Activated CD8-positive, alpha-beta T cell treated with anti-CD3 and anti-CD28 coated beads, Interleukin-2, amount 10 ng/mL, durations not matched to agents 7 days and 5 days (primary cell): ENCODE data around the gene ZC3H4. TPM values are rescaled to one million over a fixed set of nuclear protein-coding genes. Genes with fewer than 3 reads are reported as not detected.
A peak's percentile ranks its signal among the peaks of the same experiment; 100 is the strongest.

Experiments used
- ATAC-seq: fragments of 150-1000 bp; cut with Tn5 transposase; one replicate; pipeline ENCODE4 v1.10.0; 2021; ENCODE audit warnings: moderate library complexity
- CTCF ChIA-PET: fragments of 350-600 bp; sonication (Branson Sonifier 250); formaldehyde crosslinking; loops from one replicate; lab custom pipeline; 2021; ENCODE audit warnings: antibody characterized with exemption; lab: Charles Lee
- POLR2A ChIA-PET: fragments of 350-600 bp; sonication (Branson Sonifier 250); formaldehyde crosslinking; loops from one replicate; lab custom pipeline; 2021; ENCODE audit warnings: antibody characterized with exemption; lab: Charles Lee
- DNase-seq: peaks from one replicate; pipeline ENCODE4 v3.0.0-alpha.2; 2020
- H3K27ac Mint-ChIP-seq: one replicate; pipeline ENCODE4 v1.8.0; 2021; ENCODE audit warnings: mild to moderate bottlenecking, mixed read lengths
- H3K27me3 Mint-ChIP-seq: one replicate; pipeline ENCODE4 v1.8.0; 2021; ENCODE audit warnings: low read depth, mixed read lengths
- H3K36me3 Mint-ChIP-seq: one replicate; pipeline ENCODE4 v1.8.0; 2021; ENCODE audit warnings: low read depth, mixed read lengths
- H3K4me1 Mint-ChIP-seq: one replicate; pipeline ENCODE4 v1.8.0; 2021; ENCODE audit warnings: low read depth, mixed read lengths
- H3K4me3 Mint-ChIP-seq: one replicate; pipeline ENCODE4 v1.8.0; 2021; ENCODE audit warnings: mild to moderate bottlenecking, mixed read lengths
- H3K9me3 Mint-ChIP-seq: one replicate; pipeline ENCODE4 v1.8.0; 2022; ENCODE audit warnings: mixed read lengths; ENCODE audit not compliant: insufficient read depth
- total RNA-seq, 2 experiments: library from RNA; stranded (reverse); gene quantifications; one replicate each; pipeline ENCODE4 v1.2.3, GENCODE V29; 2021

ZC3H4 gene
- total RNA-seq = 100 to 1,000 TPM; 102 TPM

DNA sequence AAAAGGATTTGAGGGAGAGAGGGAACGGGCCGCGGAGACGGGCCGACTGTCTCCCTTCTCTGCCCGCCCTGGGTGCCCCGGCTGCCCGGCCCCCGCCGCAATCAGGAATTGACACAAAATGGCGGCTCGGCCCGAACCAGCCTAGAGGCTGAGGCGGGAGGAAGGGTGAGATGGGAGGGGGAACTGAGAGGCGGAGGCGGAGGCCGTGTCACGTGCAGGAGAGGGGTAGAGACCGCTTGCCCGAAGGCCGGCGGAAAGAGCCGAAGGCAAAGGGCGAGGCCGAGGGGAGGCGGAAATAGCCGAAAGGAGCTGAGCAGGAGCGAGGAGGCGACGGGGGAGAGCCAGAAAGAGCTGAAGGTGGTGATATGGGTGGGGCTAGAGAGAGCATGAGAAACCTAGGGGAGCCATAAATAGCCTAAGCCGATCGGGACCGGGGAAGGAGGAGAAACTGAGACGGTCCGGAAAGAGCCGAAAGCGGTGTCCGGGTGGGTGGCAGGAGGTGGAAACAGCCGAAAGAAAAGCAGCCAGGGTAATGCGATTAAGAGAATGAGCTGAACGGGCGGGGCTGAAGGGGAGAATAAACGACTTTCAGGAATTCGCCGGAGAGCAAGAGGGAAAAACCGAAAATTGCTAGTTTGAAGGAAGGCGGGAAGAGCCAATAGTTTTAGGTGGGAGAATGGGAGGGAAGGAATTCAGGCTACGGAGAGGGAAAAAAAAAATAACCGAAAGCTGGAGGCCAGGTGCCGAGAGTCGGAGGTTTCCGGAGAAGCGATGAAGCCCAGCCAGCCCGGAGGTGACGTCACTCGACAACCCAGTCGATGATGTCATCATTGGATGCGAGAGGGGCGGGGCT lies at the start of gene ZC3H4:
Gene ZC3H4 (minus strand): TSS at position 780 of the 853 bp plus-strand sequence. CDS start 1,192 bp downstream, outside the sequence.
- peaks cover 39% of the 10 kb centered on the region for H3K36me3 Mint-ChIP-seq
- H3K4me1 Mint-ChIP-seq = peaks cover 29% of the 10 kb centered on the region
- ATAC-seq = peak; percentile 86
- no peaks in the 10 kb centered on the region for H3K9me3 Mint-ChIP-seq
- H3K27ac Mint-ChIP-seq = peak within 1 kb of the TSS; percentile 100
- ChIA-PET CTCF (interaction anchor here (0.6 to 3.4 kb wide), 20 partner anchors 7 to 256 kb away, joined by 3 to 24 read pairs (median 6); partner anchors contain the start of genes SAE1 and TMEM160), POLR2A (interaction anchor here (0.5 to 10.3 kb wide), 44 partner anchors 9 to 1698 kb away, joined by 3 to 256 read pairs (median 4); partner anchors contain the start of genes ARHGAP35, CCDC9, NAPA and SAE1)
- DNase-seq = peak; percentile 100
- no peaks in the 10 kb centered on the region for H3K27me3 Mint-ChIP-seq
- H3K4me3 Mint-ChIP-seq = peak within 1 kb of the TSS; percentile 95

DNA sequence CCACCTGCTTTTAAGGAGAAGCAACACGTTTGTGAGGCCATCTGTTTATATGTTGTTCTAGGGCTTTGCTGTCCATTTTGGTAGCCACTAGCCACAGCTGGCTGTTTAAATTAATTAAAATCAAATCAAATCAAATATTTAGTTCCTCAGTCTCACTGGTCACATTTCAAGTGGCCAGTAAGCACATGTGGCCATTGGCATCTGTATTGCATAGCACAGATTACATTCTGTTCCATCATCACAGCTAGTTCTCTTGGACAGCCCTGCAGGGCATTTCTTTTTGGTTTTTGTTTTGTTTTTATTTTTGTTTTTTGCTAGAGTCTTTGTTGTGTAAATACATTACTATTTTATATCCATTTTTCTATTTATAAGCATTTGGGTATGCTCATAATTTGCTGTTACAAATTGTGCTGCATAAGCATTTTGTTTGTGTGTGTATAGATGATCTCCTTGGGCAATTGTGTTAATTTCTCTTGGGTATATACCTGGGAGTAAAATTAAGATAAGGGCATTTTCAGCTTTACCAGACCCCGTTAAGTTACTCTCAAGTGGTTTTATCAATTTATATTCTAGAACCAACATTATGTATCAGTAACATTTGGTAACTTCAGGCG lies 48.4 kb upstream of the ZC3H4 start:
- POLR2A ChIA-PET = no interaction called here
- DNase-seq (no peak), ATAC-seq (no peak)
- CTCF ChIA-PET = interaction anchor here (1.0 to 2.5 kb wide), 5 partner anchors 12 to 82 kb away, joined by 3 to 6 read pairs (median 4); no protein-coding TSS in a partner anchor
- H3K27ac Mint-ChIP-seq = no peak overlapping the region
- H3K4me3 Mint-ChIP-seq = no peak overlapping the region
- H3K27me3 Mint-ChIP-seq = no peaks in the 10 kb centered on the region
- no peaks in the 10 kb centered on the region for H3K9me3 Mint-ChIP-seq
- peaks cover 59% of the 10 kb centered on the region for H3K36me3 Mint-ChIP-seq
- peaks cover 40% of the 10 kb centered on the region for H3K4me1 Mint-ChIP-seq

DNA sequence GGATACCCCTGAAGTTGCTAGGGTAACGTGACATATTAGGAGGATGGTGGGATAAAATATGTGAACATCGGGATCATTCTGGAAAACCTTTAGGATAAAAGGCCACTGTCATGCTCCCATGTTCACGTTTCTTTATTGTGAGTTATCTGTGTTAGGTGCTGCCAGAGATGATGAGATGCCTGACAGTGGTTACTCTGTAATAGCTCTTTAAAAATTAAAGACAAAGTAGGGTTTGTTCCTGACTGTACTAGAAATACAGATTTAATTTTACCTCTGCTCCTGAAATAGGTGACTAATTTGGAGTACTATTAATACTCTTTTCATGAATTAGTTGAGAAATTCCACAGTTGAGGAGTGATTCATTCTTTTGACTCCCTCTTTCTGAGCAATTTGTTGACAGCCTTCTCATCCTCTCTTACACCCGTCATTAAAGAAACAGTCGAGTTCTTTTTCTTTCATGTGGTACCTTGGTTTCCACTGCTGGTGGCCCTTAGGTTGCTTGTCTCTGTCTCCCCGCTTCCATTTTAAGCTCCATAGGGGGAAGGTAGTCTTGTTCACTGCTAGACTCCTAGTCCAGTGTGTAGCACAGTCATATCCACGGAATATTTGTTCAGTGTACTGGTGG lies 45.4 kb upstream of the ZC3H4 start:
- Mint-ChIP-seq H3K4me1 (peaks cover 58% of the 10 kb centered on the region), H3K36me3 (peaks cover 63% of the 10 kb centered on the region), H3K4me3 (peak overlapping the region; percentile 63), H3K27ac (peak overlapping the region; percentile 85), H3K9me3 (no peaks in the 10 kb centered on the region), H3K27me3 (no peaks in the 10 kb centered on the region)
- DNase-seq (peak; percentile 66), ATAC-seq (peak; percentile 82)
- CTCF ChIA-PET = interaction anchor here (0.7 to 17.2 kb wide), 19 partner anchors 9 to 146 kb away, joined by 3 to 286 read pairs (median 7); partner anchors contain the start of genes SAE1 and ZC3H4
- POLR2A ChIA-PET = interaction anchor here (0.7 to 3.5 kb wide), 13 partner anchors 12 to 87 kb away, joined by 3 to 19 read pairs (median 6); partner anchors contain the start of genes SAE1 and ZC3H4

DNA sequence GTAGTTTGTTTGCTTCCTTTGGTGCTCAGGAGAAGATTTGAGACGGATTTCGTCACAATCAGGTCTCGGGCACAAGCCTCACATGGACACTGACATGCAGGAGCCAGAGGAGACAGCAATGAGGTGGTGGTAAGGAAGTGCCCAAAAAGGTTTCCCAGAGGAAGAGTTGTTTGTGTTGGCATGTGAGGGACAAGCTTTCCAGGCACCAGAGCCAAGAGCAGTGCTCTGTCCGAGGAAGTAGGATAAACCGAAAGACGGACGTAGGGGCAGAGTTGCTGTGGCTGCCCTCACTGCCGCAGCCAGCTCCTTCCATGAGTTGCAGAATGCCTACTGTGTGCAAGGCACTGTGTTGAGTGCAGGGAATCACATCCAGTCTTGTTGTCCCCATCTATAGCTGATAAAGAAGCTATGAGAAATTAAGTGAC lies 44.8 kb upstream of the ZC3H4 start:
- Mint-ChIP-seq H3K4me3 (peak overlapping the region; percentile 63), H3K9me3 (no peaks in the 10 kb centered on the region), H3K4me1 (peaks cover 58% of the 10 kb centered on the region), H3K36me3 (peaks cover 63% of the 10 kb centered on the region), H3K27me3 (no peaks in the 10 kb centered on the region), H3K27ac (peak overlapping the region; percentile 85)
- DNase-seq (no peak), ATAC-seq (no peak)
- POLR2A ChIA-PET = interaction anchor here (0.6 to 3.5 kb wide), 10 partner anchors 12 to 193 kb away, joined by 3 to 19 read pairs (median 6); partner anchors contain the start of genes SAE1 and ZC3H4
- CTCF ChIA-PET = interaction anchor here (0.7 to 17.2 kb wide), 18 partner anchors 8 to 145 kb away, joined by 3 to 286 read pairs (median 6); partner anchors contain the start of genes SAE1 and ZC3H4

DNA sequence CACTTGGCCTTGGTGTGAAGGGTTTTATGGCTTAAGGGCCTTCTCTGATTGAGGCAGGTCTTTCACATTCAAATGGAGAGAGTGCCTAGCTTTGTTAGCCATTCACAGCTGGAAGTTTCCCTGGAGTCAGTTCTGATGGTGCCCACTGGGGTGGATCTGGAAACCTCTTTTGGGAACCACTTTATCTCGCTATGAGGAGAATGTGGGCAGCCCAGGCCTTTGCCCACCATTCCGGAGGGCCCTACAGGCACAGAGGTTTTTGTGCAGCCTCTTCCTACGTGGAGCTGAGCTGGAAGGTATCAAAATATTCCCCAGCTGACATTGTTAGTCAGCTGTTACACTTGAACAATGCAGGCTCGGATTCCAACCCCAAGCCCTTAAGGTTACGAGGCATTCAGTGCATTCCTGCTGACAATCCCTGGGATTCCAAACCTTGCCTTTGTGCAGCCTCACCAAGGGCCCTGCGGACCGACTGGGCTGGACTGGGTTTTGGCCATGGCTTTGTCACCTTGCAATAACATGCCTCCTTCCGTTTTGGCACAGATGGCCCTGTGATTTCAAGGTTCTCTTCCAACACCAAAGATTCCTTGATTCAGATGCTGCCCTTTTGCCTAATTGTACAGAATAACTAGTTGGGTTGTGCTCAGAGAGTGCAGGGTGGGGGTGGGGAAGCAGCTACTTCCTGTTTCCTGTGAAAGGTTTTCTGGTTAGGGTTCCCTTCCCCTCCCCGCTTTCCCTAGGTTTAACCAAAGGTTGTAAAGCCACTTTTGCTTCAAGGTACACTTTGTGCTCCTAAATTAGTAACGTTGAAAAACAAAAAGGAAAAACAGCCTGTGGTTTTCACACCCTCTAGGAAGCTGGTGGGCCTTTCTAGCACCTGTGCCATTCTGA lies 44.1 kb upstream of the ZC3H4 start:
- ATAC-seq = peak; percentile 12
- Mint-ChIP-seq H3K4me1 (peaks cover 60% of the 10 kb centered on the region), H3K27ac (peak overlapping the region; percentile 85), H3K4me3 (peak overlapping the region; percentile 63), H3K9me3 (no peaks in the 10 kb centered on the region), H3K36me3 (peaks cover 70% of the 10 kb centered on the region), H3K27me3 (no peaks in the 10 kb centered on the region)
- peak; percentile 61 for DNase-seq
- CTCF ChIA-PET = interaction anchor here (0.7 to 17.2 kb wide), 22 partner anchors 7 to 145 kb away, joined by 3 to 286 read pairs (median 5); partner anchors contain the start of genes SAE1 and ZC3H4
- POLR2A ChIA-PET = interaction anchor here (0.6 to 3.5 kb wide), 10 partner anchors 21 to 194 kb away, joined by 3 to 19 read pairs (median 6); partner anchors contain the start of genes INAFM1, SAE1 and ZC3H4

DNA sequence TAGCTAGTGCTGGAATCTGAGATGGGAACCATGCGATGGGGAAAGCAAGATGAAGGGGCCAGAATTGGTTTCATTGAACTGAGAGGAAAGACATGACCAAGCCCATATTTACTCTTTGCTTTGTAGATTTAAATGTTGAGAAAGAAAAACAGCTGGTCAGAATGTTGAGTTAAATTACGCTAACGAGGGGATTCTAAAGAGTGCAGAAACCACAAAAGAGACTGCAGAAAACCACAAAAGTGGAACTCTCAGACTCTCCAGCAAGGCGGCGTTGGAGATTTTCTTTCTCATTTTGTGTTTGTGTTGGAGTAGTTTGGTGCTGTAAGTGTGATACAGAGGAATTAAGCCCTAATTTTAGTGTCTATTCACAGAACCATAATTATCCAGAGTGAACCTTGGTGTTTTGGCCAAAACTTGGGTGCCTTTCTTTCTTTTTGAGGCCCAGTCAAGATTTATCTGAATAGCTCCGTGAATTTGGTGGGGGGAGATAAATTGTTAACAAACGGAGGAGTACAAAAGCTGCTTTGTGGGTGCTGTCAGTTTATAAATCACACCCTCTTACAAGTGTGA lies 43.4 kb upstream of the ZC3H4 start:
- DNase-seq (peak; percentile 38), ATAC-seq (peak; percentile 32)
- Mint-ChIP-seq H3K9me3 (no peaks in the 10 kb centered on the region), H3K36me3 (peaks cover 71% of the 10 kb centered on the region), H3K27ac (peak overlapping the region; percentile 85), H3K4me1 (peaks cover 59% of the 10 kb centered on the region), H3K27me3 (no peaks in the 10 kb centered on the region), H3K4me3 (peak overlapping the region; percentile 63)
- ChIA-PET POLR2A (interaction anchor here (1.3 to 3.5 kb wide), 6 partner anchors 21 to 118 kb away, joined by 4 to 19 read pairs (median 10); partner anchors contain the start of genes INAFM1 and ZC3H4), CTCF (interaction anchor here (0.7 to 17.2 kb wide), 17 partner anchors 8 to 286 kb away, joined by 3 to 286 read pairs (median 5); partner anchors contain the start of gene SAE1)

DNA sequence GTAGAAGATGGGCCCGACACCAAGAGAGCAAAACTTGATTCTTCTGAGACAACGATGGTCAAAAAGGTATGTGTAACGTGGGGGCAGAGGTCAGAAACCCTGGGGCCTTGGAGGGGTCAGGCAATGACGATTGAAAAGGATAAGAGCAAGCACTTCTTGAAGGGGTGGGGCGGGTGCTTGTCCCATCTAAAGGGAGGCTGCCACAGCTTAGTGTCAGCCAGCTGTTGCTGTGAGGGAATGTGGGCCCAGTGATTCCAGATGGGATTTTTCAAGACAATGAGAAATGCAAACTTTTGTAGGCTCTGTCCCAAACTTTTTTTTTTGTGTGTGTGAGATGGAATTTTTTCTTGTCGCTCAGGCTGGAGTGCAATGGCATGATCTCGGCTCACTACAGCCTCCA lies 41.6 kb upstream of the ZC3H4 start:
- H3K36me3 Mint-ChIP-seq = peaks cover 77% of the 10 kb centered on the region
- ChIA-PET POLR2A (interaction anchor here (1.1 kb wide), 1 partner anchor 89 kb away, joined by 3 read pairs; no protein-coding TSS in a partner anchor), CTCF (interaction anchor here (0.7 to 17.2 kb wide), 2 partner anchors 91 to 100 kb away, joined by 3 to 286 read pairs; no protein-coding TSS in a partner anchor)
- H3K4me3 Mint-ChIP-seq = no peak overlapping the region
- no peaks in the 10 kb centered on the region for H3K9me3 Mint-ChIP-seq
- H3K27ac Mint-ChIP-seq = peak overlapping the region; percentile 22
- ATAC-seq (no peak), DNase-seq (no peak)
- H3K27me3 Mint-ChIP-seq = no peaks in the 10 kb centered on the region
- H3K4me1 Mint-ChIP-seq = peaks cover 55% of the 10 kb centered on the region

DNA sequence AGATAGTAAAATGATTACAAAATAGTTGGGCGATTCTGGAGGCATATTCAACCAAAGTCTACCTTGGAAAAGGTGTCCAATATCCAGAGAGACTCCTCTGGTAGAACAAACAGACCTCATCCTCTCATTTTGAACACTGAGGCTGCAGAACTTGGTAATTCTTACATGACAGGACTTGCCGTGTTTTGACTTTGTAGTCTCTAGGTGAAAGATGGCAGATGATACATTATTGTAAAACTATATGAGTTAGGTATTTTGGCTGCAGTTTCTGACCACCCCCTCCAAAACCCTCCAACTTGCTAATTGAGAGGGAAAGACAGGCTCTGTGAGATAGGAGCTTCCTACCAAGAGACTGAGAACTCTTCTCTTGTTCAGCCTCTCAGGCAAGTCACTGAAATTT lies 39.7 kb upstream of the ZC3H4 start:
- no peaks in the 10 kb centered on the region for H3K9me3 Mint-ChIP-seq
- ChIA-PET POLR2A (no interaction called here), CTCF (interaction anchor here (17.2 kb wide), 1 partner anchor 92 kb away, joined by 286 read pairs; no protein-coding TSS in a partner anchor)
- DNase-seq (no peak), ATAC-seq (no peak)
- H3K27ac Mint-ChIP-seq = no peak overlapping the region
- H3K4me1 Mint-ChIP-seq = peaks cover 44% of the 10 kb centered on the region
- H3K27me3 Mint-ChIP-seq = no peaks in the 10 kb centered on the region
- H3K4me3 Mint-ChIP-seq = no peak overlapping the region
- H3K36me3 Mint-ChIP-seq = peaks cover 77% of the 10 kb centered on the region

DNA sequence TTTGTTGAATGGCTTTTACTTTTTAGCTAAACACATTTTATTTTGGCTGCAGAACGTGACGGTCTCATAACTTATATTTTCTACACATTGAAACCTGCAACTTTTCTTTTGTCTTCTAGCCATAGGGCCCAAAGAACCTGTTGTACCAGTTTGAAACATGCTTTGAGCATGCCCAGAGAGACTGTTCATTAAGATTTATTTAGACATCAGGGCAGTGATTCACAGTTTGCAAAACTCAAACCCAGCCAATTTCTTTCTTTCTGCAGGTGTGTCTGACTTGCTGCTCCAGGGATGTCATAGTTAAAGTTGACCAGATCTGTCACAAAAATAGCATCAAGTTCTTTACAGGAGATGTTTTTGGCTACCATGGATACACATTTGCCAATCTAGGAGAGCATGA lies 39.1 kb upstream of the ZC3H4 start:
- peaks cover 42% of the 10 kb centered on the region for H3K4me1 Mint-ChIP-seq
- DNase-seq (no peak), ATAC-seq (no peak)
- ChIA-PET POLR2A (interaction anchor here (0.7 to 0.9 kb wide), 2 partner anchors 34 to 41 kb away, joined by 3 read pairs; no protein-coding TSS in a partner anchor), CTCF (interaction anchor here (0.9 to 17.2 kb wide), 4 partner anchors 18 to 93 kb away, joined by 3 to 286 read pairs (median 34); no protein-coding TSS in a partner anchor)
- no peaks in the 10 kb centered on the region for H3K9me3 Mint-ChIP-seq
- no peak overlapping the region for H3K27ac Mint-ChIP-seq
- H3K27me3 Mint-ChIP-seq = no peaks in the 10 kb centered on the region
- peaks cover 77% of the 10 kb centered on the region for H3K36me3 Mint-ChIP-seq
- no peak overlapping the region for H3K4me3 Mint-ChIP-seq
